NCI-H1436 (cell line): ENCODE measurements around the gene RNF126.
"Not testable (repeated sequence)": the region's sequence is repeated elsewhere in the genome, so short reads cannot be mapped to it uniquely, and the experiment has no call there.

ENCODE experiments used
- DNase-seq: peaks from one replicate; lab custom pipeline; 2025; lab: John Stamatoyannopoulos, UW

Gene RNF126

DNA sequence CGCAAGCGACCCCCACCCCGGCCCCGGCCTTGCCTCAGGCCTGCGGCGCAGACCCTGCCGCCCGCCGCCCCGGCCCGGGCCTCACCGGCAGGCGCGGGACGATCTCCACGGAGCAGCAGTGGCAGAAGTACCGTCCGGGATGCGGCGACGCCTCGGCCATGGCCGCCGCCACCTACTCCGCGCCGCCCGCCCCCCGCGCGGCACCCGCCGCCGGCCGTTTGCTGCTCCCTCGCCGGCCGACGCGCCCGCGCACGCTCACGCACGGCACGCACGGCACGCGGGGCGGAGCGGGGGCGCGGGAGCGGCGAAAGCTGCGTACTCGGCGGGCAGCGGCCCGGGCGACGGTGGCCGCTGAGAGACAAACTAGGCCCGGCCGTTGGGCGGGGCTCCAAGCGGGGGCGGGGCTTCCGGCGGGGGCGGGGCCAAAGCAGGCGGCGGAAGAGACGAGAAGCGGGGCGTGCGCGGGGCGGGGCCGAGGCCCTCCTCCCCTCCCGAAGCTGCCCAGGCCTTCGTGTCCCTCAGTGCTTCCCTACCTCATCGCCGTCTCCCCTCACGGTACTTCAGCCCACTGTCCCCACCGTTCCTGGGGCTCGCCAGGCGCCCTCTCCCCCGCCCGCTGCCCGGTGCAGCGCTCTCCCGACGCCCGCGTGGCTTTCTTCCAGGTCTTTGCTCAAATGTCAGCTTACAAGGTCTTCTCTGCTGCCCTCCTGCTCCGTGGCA is at the start of gene RNF126:
TSS of gene RNF126 (minus strand) at position 253 of the 720 bp plus-strand sequence. CDS start at position 160, 93 bp downstream.
- peak; percentile 83 for DNase-seq

- no peak for DNase-seq
Observed at GRCh38 chr19:711254-711653, 48.2 kb upstream of the RNF126 start.

GRCh38 chr19:710767-711166 is 47.8 kb upstream of the RNF126 start:
- DNase-seq: no peak

- no peak for DNase-seq
Observed at GRCh38 chr19:709965-710571, 47.1 kb upstream of the RNF126 start.

GRCh38 chr19:709196-709964 is 46.4 kb upstream of the RNF126 start:
- DNase-seq: no peak

- DNase-seq: peak; percentile 29
Observed at GRCh38 chr19:708154-709143, 45.4 kb upstream of the RNF126 start, which contains the start of gene PALM. TSS of gene PALM (plus strand) at chr19:708935. CDS start at chr19:709147, 212 bp downstream.

- DNase-seq: no peak
Observed at GRCh38 chr19:704447-704741, 41.4 kb upstream of the RNF126 start.

DNA sequence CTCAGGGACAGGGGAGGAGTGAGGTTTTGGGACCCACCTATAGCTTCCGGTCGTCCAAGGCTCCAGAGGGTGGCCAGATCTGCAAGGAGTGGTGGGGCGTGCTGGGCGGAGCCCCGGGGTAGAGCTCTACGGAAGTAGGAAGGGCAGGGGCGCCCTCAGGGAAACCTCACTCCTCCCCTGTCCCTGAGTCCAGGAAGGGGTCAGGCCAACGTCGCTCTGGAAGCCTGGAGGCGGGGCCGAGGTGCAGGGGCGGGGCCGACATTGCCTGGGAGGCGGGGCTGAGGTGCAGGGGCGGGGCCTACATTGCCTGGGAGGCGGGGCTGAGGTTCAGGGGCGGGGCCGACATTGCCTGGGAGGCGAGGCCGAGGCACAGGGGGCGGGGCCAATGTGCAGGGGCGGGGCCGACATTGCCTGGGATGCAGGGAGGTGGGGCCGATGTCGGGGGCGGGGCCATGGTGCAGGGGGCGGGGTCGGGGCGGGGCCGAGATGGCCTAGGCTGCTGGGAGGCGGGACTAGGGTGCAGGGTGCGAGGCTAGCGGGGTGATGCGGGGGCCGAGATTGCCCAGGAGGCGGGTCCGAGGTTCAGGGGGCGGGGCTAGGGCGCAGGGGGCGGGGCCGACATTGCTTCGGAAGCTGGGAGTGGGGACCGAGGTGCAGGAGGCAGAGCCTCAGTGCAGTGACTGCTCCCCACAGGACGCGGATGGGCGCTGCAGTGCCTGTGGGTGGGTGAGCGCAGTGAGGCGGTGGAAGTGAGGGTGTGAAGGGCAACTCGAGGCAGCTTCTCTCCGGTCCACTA is 40.8 kb upstream of the RNF126 start:
- DNase-seq: no peak

GRCh38 chr19:703329-703650 is 40.3 kb upstream of the RNF126 start:
- DNase-seq: no peak

- not testable (repeated sequence) for DNase-seq
Observed at GRCh38 chr19:702847-703246, 39.8 kb upstream of the RNF126 start.

DNA sequence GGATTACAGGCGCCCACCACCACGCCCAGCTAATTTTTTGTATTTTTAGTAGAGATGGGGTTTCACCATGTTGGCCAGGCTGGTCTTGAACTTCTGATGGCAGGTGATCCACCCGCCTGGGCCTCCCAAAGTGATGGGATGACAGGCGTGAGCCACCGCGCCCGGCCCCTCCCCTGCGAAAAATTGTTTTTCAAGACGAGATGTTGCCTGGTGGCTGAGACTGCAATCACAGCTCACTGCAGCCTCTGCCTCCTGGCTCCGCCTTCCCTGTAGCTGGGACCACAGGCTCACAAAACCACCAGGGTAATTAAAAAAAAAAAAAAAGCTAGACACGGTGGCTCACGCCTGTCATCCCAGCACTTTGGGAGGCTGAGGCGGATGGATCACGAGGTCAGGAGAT is 36.9 kb upstream of the RNF126 start:
- not testable (repeated sequence) for DNase-seq

- DNase-seq: not testable (repeated sequence)
Observed at GRCh38 chr19:698529-698928, 35.5 kb upstream of the RNF126 start.

DNA sequence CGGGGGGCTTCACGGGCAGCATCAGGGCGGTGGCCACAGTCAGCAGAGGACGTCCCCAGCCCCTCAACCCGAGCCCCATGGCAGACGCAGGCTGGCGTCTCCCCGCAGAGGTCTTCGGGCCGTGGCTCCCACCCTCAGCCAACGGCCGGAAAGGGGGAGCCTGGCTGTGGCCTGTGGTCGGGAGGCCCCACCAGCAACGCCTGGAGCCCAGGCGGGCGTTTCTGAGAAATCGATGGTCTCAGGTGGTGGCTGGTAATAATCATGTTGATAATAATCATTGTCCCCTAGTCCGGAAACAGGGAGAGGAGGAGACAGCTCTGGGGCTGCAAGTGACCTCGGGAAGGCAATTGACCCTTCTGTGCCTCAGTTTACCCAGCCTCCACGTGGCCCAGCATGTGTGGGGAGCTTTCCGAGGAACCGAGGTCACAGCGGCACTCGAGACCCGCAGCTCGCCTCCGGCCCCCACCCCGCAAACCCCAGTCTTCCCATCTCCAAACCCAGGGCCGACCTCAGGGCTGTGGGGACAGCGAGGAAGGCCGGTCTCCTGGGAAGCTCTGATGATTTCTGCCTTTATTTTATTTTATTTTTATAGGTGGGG is 32.4 kb upstream of the RNF126 start, which contains the start of gene PRSS57:
TSS of gene PRSS57 (minus strand) at position 101 of the 598 bp plus-strand sequence. CDS start at position 79, 22 bp downstream.
- no peak for DNase-seq

GRCh38 chr19:694481-695351 is 31.7 kb upstream of the RNF126 start:
- DNase-seq: no peak

- no peak for DNase-seq
Observed at GRCh38 chr19:690203-690602, 27.2 kb upstream of the RNF126 start.

DNA sequence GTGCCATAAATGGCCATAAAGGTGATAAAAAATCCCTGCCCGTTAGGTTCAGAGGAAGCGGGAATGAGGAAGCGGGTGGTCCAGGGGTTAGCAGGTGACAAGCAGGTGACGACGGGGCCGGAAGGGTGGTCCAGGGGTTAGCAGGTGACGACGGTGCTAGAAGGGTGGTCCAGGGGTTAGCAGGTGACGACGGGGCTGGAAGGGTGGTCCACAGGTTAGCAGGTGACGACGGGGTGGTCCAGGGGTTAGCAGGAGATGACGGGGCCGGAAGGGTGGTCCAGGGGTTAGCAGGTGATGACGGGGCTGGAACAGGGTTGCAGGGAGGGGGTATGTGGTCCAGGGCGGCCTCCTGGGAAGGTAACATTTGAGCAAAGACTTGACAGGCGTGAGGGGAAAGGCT is 26.0 kb upstream of the RNF126 start:
- DNase-seq: no peak

GRCh38 chr19:688214-688613 is 25.2 kb upstream of the RNF126 start:
- no peak for DNase-seq

- no peak for DNase-seq
Observed at GRCh38 chr19:687569-688166, 24.7 kb upstream of the RNF126 start.
